Measurements from ENCODE around the gene NAA25.

NAA25 gene

DNA sequence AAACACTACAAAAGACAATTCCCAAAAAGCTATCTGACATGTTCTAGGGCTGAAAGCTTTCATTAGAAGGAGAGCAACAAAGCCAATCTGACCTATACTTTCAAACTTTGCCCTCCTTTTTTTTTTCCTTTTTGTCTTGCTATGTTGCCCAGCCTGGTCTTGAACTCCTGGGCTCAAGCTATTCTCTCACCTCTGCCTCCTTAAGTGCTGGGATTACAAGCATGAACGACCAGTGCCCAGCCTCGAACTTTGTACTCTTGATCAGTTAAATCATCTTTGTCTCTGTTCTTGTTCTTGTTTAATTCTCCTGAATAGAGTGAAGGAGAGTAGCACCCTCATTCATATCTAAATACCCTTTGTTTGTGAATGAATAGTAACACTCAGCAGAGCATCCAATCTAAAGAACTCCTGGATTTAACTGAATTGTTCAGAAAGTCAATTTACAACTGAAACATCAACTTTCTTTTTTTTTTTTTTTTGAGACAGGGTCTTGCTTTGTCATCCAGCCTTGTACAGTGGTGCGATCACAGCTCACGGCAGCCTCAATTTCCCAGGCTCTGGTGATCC lies 73.3 kb downstream of the NAA25 start:
- Histone ChIP-seq H3K4me1 (ENCODE audit: control insufficient read depth in 1 of 2, insufficient read depth in 1 of 2, low read depth in 1 of 2, low read length in 1 of 2) (no peaks in the 10 kb centered on the region), H3K27me3 (no peaks in the 10 kb centered on the region), H3K36me3 (peaks cover 37% of the 10 kb centered on the region), H3K4me3 (ENCODE audit: low read depth in 1 of 2, low read length in 1 of 2) (no peak overlapping the region), H3K27ac (no peak overlapping the region), H3K9me3 (no peaks in the 10 kb centered on the region)
- TF ChIP-seq, protein P1, sequence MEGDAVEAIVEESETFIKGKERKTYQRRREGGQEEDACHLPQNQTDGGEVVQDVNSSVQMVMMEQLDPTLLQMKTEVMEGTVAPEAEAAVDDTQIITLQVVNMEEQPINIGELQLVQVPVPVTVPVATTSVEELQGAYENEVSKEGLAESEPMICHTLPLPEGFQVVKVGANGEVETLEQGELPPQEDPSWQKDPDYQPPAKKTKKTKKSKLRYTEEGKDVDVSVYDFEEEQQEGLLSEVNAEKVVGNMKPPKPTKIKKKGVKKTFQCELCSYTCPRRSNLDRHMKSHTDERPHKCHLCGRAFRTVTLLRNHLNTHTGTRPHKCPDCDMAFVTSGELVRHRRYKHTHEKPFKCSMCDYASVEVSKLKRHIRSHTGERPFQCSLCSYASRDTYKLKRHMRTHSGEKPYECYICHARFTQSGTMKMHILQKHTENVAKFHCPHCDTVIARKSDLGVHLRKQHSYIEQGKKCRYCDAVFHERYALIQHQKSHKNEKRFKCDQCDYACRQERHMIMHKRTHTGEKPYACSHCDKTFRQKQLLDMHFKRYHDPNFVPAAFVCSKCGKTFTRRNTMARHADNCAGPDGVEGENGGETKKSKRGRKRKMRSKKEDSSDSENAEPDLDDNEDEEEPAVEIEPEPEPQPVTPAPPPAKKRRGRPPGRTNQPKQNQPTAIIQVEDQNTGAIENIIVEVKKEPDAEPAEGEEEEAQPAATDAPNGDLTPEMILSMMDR (IDR thresholded peaks at IDR 0.05): no peak

DNA sequence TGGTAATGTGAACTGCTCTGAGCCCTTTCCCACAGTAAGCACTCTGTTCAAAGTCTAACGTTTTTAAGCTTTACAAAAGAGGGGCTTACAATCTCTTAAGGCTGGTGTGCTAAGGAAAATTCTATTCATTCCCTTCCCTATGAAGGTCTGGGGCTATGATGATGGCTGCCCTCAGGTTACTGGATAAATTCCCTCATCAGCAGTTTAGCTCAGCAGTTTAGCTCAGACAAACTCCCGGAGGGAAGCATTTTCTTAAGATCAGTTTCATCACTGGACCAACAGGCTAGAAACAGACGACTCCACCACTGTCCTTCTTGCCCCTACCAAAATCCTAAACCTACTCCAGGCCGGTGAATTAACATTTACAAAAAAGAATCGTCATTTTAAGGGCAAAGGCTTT lies 76.3 kb downstream of the NAA25 start:
- Histone ChIP-seq H3K4me1 (ENCODE audit: control insufficient read depth in 1 of 2, insufficient read depth in 1 of 2, low read depth in 1 of 2, low read length in 1 of 2) (no peaks in the 10 kb centered on the region), H3K27ac (no peak overlapping the region), H3K36me3 (peaks cover 15% of the 10 kb centered on the region), H3K27me3 (no peaks in the 10 kb centered on the region), H3K9me3 (no peaks in the 10 kb centered on the region), H3K4me3 (ENCODE audit: low read depth in 1 of 2, low read length in 1 of 2) (no peak overlapping the region)
- TF ChIP-seq, protein P1 (IDR thresholded peaks at IDR 0.05): no peak

DNA sequence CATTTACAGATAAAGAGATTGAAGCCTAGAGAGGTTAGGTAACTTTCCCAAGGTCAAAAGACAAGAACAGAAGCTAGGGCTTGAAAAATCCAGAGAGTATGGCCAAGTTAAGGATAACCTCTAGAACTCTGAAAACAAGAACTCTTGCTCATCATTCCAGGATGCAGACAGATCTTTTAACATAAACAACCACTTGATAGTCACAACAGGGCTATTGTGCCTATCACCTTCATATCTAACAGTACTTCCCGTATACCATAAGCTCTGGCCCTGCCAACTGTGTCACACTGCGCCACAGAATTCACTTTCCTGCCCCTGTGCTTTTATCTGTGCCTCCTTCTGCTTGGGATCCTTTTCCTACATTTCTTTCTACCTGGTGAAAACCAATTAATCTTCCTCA lies 77.1 kb downstream of the NAA25 start:
- H3K27me3 ChIP-seq: no peaks in the 10 kb centered on the region
- no peaks in the 10 kb centered on the region for H3K4me1 ChIP-seq (ENCODE audit: control insufficient read depth in 1 of 2, insufficient read depth in 1 of 2, low read depth in 1 of 2, low read length in 1 of 2)
- no peak overlapping the region for H3K27ac ChIP-seq
- TF ChIP-seq, protein P1 (IDR thresholded peaks at IDR 0.05): no peak
- H3K9me3 ChIP-seq: no peaks in the 10 kb centered on the region
- peaks cover 15% of the 10 kb centered on the region for H3K36me3 ChIP-seq
- H3K4me3 ChIP-seq (ENCODE audit: low read depth in 1 of 2, low read length in 1 of 2): no peak overlapping the region

DNA sequence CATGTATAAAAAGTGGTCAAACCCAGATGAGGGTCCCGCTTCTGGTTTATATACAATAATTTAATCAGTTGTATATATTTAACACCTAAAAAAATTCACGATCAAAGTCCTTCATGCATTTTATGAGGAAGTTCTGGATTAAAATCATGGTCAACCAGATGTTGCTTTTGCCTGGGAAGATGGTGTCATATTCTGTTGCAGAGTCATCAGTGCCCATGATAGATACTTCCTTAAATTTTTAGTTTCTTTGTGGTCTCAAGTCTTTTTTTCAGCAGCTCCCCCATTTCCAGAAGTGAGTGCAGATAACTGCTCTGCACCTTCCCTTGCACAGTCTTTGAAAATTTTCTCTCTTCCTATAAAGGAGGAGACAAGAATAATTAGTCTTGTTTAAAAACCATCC lies 79.3 kb downstream of the NAA25 start:
- Histone ChIP-seq H3K27me3 (no peaks in the 10 kb centered on the region), H3K4me1 (ENCODE audit: control insufficient read depth in 1 of 2, insufficient read depth in 1 of 2, low read depth in 1 of 2, low read length in 1 of 2) (no peaks in the 10 kb centered on the region), H3K27ac (no peak overlapping the region), H3K36me3 (peaks cover 15% of the 10 kb centered on the region), H3K9me3 (no peaks in the 10 kb centered on the region), H3K4me3 (ENCODE audit: low read depth in 1 of 2, low read length in 1 of 2) (no peak overlapping the region)
- TF ChIP-seq, protein P1 (IDR thresholded peaks at IDR 0.05): no peak

DNA sequence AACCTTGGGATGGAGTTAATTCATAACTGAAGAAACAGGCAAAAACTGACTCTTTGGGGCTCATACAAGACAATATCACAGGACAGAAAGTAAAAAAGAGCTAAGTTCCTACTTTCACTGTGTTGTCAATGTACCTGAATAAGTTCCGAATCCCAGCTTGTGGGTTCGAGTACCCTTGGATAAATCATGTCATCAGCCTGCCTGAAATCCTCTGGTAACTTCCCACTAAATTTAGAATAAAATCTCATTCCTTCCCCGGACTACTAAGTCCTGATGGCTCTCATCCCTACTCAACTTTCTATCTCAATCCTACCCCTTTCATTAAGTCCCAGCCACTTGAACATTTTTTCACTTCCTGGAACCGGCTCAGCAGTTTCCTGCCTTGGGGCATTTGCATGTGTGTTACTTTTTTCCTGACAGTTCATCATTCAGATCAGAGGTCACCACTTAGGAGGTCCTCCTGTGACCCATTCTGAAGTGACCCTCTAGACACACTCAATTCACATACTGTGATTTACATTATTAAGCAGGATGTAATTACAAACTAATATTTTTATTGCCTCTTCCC lies 82.7 kb downstream of the NAA25 start:
- Histone ChIP-seq H3K9me3 (no peaks in the 10 kb centered on the region), H3K27ac (no peak overlapping the region), H3K27me3 (no peaks in the 10 kb centered on the region), H3K36me3 (peaks cover 38% of the 10 kb centered on the region), H3K4me1 (ENCODE audit: control insufficient read depth in 1 of 2, insufficient read depth in 1 of 2, low read depth in 1 of 2, low read length in 1 of 2) (no peaks in the 10 kb centered on the region), H3K4me3 (ENCODE audit: low read depth in 1 of 2, low read length in 1 of 2) (no peak overlapping the region)
- TF ChIP-seq, protein P1 (IDR thresholded peaks at IDR 0.05): no peak
